AG09309 (cell line): Measurements from ENCODE around the gene TNFRSF1B.

Source experiments
- DNase-seq: peaks from one replicate; pipeline ENCODE4 v3.0.0-alpha.2; 2010; ENCODE audit warnings: low read depth
- H3K4me3 ChIP-seq: 2 replicates; pipeline ENCODE4 v1.5.1; 2011; ENCODE audit warnings: mild to moderate bottlenecking, low read depth, low read length, moderate library complexity; ENCODE audit not compliant: control insufficient read depth
- TF ChIP-seq, protein P1 (sequence below): IDR thresholded peaks from 2 replicates; pipeline ENCODE4 v1.5.1; 2011; ENCODE audit warnings: mild to moderate bottlenecking, low read depth, low read length, inconsistent platforms; ENCODE audit not compliant: insufficient read depth, control insufficient read depth; ENCODE audit errors: missing control alignments

The TNFRSF1B gene

DNA sequence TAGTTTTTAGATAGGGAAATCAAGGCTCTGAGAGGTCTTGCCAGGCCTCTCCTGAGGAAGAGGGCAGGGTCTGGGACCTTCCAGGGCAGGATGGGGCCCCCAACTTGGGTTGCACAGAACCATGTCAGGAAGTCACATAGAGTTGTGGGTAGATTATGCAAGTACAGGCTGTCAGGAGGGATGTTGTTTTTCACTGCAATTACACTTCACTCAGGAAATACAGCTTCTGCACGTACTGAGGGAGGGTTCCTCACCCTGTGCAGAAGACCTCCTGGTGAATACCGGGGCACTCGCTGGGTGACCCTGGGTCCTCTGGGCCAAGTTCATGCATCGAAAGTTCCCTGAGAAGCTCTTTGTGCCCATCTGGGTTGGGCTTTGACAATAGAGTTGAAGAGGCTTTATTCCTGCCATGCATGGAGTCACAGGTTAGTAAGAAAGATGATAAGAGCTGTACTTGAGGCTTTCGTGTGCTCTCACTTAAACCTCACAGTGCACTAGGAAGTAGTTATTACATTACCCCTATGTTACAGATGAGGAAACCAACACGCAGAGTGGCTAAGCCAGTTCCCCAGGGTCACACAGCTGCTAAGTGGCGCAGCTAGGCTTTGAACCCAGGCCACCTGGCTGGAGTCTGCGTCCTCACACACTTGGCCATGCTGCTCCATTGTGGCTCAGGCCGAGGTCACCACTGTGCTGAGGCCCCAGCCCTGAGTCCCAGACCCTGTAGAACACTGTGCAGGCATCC lies 16.2 kb upstream of the TNFRSF1B start:
- H3K4me3 ChIP-seq: no peak overlapping the region
- TF ChIP-seq, protein P1, sequence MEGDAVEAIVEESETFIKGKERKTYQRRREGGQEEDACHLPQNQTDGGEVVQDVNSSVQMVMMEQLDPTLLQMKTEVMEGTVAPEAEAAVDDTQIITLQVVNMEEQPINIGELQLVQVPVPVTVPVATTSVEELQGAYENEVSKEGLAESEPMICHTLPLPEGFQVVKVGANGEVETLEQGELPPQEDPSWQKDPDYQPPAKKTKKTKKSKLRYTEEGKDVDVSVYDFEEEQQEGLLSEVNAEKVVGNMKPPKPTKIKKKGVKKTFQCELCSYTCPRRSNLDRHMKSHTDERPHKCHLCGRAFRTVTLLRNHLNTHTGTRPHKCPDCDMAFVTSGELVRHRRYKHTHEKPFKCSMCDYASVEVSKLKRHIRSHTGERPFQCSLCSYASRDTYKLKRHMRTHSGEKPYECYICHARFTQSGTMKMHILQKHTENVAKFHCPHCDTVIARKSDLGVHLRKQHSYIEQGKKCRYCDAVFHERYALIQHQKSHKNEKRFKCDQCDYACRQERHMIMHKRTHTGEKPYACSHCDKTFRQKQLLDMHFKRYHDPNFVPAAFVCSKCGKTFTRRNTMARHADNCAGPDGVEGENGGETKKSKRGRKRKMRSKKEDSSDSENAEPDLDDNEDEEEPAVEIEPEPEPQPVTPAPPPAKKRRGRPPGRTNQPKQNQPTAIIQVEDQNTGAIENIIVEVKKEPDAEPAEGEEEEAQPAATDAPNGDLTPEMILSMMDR: no peak
- DNase-seq: no peak

DNA sequence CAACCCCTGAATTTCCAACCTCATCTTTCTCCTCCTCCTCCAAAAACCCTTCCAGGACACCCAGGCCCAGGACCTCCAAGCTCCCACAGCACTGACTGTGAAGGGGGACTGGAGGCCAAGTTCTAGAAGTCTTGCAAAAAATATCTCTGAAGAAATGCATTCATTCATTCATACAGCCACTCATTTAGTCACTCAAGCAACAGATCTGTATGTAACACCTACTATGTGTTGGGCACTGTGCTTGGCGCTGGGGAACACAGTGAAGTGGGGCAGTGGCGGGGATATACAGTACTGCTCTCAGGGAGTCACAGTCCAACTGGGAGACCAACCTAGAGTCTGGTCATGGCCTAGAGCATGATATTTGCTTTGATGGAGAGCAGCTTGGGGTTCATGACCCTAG lies 15.3 kb upstream of the TNFRSF1B start:
- H3K4me3 ChIP-seq: no peak overlapping the region
- TF ChIP-seq, protein P1: no peak

DNA sequence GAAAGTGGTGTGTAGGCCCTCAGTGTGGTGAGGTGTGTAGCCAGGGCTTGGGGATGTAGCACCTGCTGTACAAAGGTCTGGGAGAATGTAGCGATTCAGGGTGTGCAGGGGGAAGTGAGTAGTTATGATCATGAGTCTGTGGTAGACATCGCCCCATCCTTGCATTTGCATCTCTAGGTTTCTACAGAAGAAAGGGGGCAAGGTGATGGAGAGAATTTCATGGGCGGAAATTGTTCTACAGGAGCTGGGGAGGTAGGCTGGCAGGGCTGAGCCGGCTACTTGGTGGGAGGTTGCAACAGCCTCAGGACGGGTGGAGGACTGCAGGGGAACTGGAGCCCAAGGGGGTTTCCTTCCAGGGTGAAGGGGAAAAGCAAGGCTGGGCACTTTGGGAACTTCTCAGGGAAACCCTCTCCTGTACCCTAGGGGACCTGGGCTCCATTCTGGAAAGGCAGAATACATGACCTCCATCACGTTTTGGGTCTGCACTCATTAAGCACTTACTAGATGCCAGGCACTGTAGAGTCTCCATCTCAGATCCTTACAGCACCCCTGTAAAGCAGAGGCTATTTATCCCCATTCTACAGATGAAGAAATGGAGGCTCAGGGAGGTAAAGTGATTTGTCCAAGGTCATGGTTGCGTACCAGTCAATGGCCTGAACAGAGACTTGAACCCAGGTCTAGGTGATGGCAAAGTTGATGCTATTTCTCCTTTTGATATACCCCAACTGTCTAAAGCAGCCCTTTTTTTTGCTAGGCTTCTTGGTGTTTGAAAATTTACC lies 14.5 kb upstream of the TNFRSF1B start:
- TF ChIP-seq, protein P1: no peak
- H3K4me3 ChIP-seq: no peak overlapping the region
- no peak for DNase-seq

More for the DNA sequence above, 15.3 kb upstream of the TNFRSF1B start:
- DNase-seq: no peak

DNA sequence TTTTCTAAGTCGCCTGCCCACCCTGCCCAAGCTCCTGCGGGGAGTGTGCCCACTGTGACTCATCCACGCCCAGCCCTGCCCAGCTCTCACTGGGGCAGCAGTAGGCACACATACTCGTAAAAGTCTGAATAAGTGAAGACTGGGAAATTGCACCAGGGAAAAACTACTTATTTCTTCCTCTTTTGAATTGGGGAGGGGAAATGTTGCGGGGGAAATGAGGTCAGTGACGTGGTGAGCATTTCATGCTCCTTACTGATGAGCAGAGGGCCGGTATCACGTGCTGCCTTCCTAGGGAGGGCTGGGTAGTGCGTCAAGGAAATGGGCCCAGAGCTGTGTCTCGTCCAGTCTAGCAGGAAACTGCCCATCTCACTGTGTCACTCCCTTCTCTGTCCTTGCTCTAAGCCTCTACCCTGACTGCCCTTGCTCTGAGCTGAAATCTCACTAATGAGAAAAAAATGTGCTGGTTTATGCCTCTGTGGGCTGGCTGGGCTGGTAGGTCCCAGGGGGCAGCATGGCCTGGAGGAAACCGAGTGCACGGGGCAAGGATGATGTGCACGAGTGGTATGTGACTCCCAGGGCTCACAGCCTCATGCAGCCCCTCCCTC lies 13.5 kb upstream of the TNFRSF1B start:
- peak; percentile 64 for DNase-seq
- TF ChIP-seq, protein P1: no peak
- H3K4me3 ChIP-seq: no peak overlapping the region

DNA sequence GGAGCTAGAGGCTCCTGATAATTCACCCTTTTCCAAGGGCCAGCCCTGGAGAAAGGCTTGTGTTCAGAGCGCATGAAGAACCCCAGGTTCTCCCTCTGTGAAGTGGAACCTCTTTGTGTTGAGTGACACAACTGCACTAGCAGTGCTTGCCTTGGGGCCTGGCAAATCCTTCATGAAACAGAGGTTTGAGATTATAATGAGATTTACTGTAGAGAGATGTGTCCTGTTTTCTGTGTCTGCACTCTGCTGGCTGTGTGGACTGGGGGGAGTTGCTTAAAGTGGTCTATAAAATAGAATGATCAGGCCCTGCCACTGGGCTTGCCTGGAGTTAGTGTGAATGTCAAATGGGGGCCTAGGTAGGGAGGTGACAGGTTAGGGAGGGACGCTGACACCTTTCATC lies 11.5 kb upstream of the TNFRSF1B start:
- TF ChIP-seq, protein P1: no peak
- H3K4me3 ChIP-seq: no peak overlapping the region
- DNase-seq: no peak

DNA sequence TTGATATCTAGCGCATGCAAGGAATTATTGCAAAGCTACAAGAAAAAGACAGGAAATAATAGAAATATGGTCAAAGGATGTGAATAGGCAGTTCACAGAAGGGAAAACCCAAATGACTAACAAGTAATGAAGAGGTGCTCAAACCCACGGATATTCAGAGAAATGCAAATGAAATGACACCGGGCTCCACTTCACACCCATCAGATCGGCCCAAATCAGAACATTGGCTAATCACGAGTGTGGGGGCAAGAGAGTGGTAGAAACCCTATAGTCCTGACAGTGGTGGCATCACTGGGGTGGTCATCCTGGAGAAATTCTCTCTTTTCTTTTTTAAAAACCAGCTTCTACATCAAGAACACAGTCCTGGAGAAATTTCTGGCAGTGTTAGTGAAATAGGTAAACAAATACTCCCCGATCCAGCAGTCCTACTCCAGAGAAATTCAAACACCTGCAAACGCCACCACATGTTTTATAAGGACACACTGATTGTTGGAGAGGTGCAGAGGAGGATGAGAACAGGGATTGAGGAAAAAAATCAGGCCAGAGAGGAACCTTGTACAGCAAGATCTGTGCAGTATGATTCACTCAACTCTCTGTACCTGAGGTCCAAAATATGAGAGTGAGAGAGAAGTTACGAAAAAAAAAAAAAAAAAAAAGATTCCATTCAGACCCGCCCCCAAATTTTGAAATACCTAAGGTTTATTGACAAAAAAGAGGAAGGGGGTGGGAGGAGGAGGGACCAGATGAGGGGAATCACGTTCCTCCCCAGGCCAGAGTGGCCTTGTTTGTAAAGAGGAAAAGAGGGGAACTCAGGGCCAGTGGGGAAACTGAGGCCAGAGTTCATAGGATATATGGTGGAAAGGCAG lies 9.2 kb upstream of the TNFRSF1B start:
- DNase-seq: no peak
- no peak overlapping the region for H3K4me3 ChIP-seq
- TF ChIP-seq, protein P1: no peak
